Common myeloid progenitor, CD34-positive (primary cell): ENCODE measurements around the gene IFITM2.
"Not testable (repeated sequence)": the region's sequence is repeated elsewhere in the genome, so short reads cannot be mapped to it uniquely, and the experiment has no call there.

Experiments used
- CTCF ChIA-PET: fragments of 350-600 bp; sonication (Branson Sonifier 250); formaldehyde crosslinking; loops from one replicate; lab custom pipeline; 2021; ENCODE audit warnings: antibody characterized with exemption; lab: Charles Lee
- POLR2A ChIA-PET: fragments of 350-600 bp; sonication (Branson Sonifier 250); formaldehyde crosslinking; loops from one replicate; lab custom pipeline; 2021; ENCODE audit warnings: antibody characterized with exemption; lab: Charles Lee
- DNase-seq, 3 donors: peaks; one replicate each; pipeline versions ENCODE4 v3.0.0 to v3.0.0-alpha.2; 2013
- H3K27ac ChIP-seq, 2 experiments: 1 replicate in 1 of 2; 2 replicates in 1 of 2; pipeline ENCODE4 v1.7.0; 2013; ENCODE audit warnings: inconsistent platforms in 2 of 2, low read length in 2 of 2, mild to moderate bottlenecking in 2 of 2, low read depth in 1 of 2, moderate library complexity in 1 of 2; ENCODE audit not compliant: severe bottlenecking in 2 of 2, insufficient read depth in 1 of 2, poor library complexity in 1 of 2
- H3K27me3 ChIP-seq, 5 experiments: replicated peaks in 2 of 5; 1 replicate in 3 of 5; 2 replicates in 2 of 5; pipeline versions ENCODE4 v1.6.1 to v1.7.0; 2013; ENCODE audit warnings: low read length in 4 of 5, mild to moderate bottlenecking in 2 of 5, moderate library complexity in 2 of 5, inconsistent platforms in 1 of 5; ENCODE audit not compliant: insufficient read depth in 5 of 5, control insufficient read depth in 4 of 5
- H3K36me3 ChIP-seq, 4 experiments: 1 replicate in 2 of 4; 2 replicates in 2 of 4; pipeline versions ENCODE4 v1.6.1 to v1.7.0; 2013; ENCODE audit warnings: low read length in 3 of 4, control low read depth in 1 of 4, mild to moderate bottlenecking in 1 of 4; ENCODE audit not compliant: control insufficient read depth in 4 of 4, insufficient read depth in 4 of 4
- H3K4me1 ChIP-seq, 4 experiments: 1 replicate in 3 of 4; 2 replicates in 1 of 4; pipeline versions ENCODE4 v1.6.1 to v1.7.1; 2013; ENCODE audit warnings: low read length in 3 of 4, mild to moderate bottlenecking in 3 of 4, control low read depth in 1 of 4, inconsistent platforms in 1 of 4, moderate library complexity in 1 of 4; ENCODE audit not compliant: control insufficient read depth in 4 of 4, insufficient read depth in 4 of 4; ENCODE audit errors: control extremely low read depth in 1 of 4
- H3K4me3 ChIP-seq, 7 experiments: 1 replicate in 4 of 7; 2 replicates in 3 of 7; pipeline versions ENCODE4 v1.5.1 to v1.7.0; 2013; ENCODE audit warnings: mild to moderate bottlenecking in 7 of 7, low read length in 6 of 7, moderate library complexity in 6 of 7, inconsistent platforms in 2 of 7, low read depth in 2 of 7, control low read depth in 1 of 7; ENCODE audit not compliant: insufficient read depth in 4 of 7, control insufficient read depth in 1 of 7; ENCODE audit errors: extremely low read depth in 1 of 7
- H3K9me3 ChIP-seq, 5 experiments: 1 replicate in 4 of 5; 2 replicates in 1 of 5; pipeline versions ENCODE4 v1.6.1 to v1.7.1; 2013; ENCODE audit warnings: low read length in 4 of 5, mild to moderate bottlenecking in 2 of 5, inconsistent platforms in 1 of 5, low read depth in 1 of 5, moderate library complexity in 1 of 5; ENCODE audit not compliant: control insufficient read depth in 4 of 5, insufficient read depth in 2 of 5; ENCODE audit errors: control extremely low read depth in 1 of 5
- WGBS: methylation state at CpG from one replicate; pipeline ENCODE4 v1.1.5; 2013; ENCODE audit not compliant: insufficient coverage; 5-methylcytosine and 5-hydroxymethylcytosine counted together

Gene IFITM2

GRCh38 chr11:340539-341512 lies 33.2 kb downstream of the IFITM2 start:
- CTCF ChIA-PET = interaction anchor here (1.0 to 2.7 kb wide), 7 partner anchors 8 to 24 kb away, joined by 3 to 16 read pairs (median 4); no protein-coding TSS in a partner anchor
- no peak for DNase-seq

GRCh38 chr11:342328-342727 lies 34.7 kb downstream of the IFITM2 start:
- no peak for DNase-seq
- Histone ChIP-seq H3K27ac (no peak overlapping the region), H3K27me3 (no peaks in the 10 kb centered on the region), H3K4me3 (no peak overlapping the region), H3K36me3 (no peaks in the 10 kb centered on the region), H3K4me1 (peaks cover 0 to 9% (median 2%) of the 10 kb centered on the region in 4 experiments), H3K9me3 (no peaks in the 10 kb centered on the region)
- ChIA-PET CTCF (interaction anchor here (0.6 kb wide), 1 partner anchor 67 kb away, joined by 4 read pairs; no protein-coding TSS in a partner anchor), POLR2A (no interaction called here)
- 67% methylated on average over 3 of the region's 3 CpGs for WGBS

More at GRCh38 chr11:340539-341512, 33.2 kb downstream of the IFITM2 start:
- H3K36me3 ChIP-seq = no peaks in the 10 kb centered on the region
- POLR2A ChIA-PET = interaction anchor here (0.6 kb wide), 1 partner anchor 14 kb away, joined by 3 read pairs; no protein-coding TSS in a partner anchor
- no peaks in the 10 kb centered on the region for H3K9me3 ChIP-seq
- no peak overlapping the region for H3K27ac ChIP-seq
- H3K4me1 ChIP-seq = peaks cover 8 to 23% (median 15%) of the 10 kb centered on the region in 4 experiments
- no peaks in the 10 kb centered on the region for H3K27me3 ChIP-seq
- H3K4me3 ChIP-seq = no peak overlapping the region
- WGBS = 80% methylated on average over 1 of the region's 5 CpGs

GRCh38 chr11:344836-345578 lies 37.4 kb downstream of the IFITM2 start:
- 96% methylated on average over 8 of the region's 11 CpGs for WGBS
- CTCF ChIA-PET = interaction anchor here (1.5 to 2.4 kb wide), 3 partner anchors 9 to 36 kb away, joined by 3 to 6 read pairs (median 3); no protein-coding TSS in a partner anchor
- no peak overlapping the region for H3K27ac ChIP-seq
- POLR2A ChIA-PET = no interaction called here
- H3K27me3 ChIP-seq = no peaks in the 10 kb centered on the region
- peaks cover 0 to 15% (median 2%) of the 10 kb centered on the region in 4 experiments for H3K4me1 ChIP-seq
- DNase-seq = no peak
- H3K9me3 ChIP-seq = no peaks in the 10 kb centered on the region
- H3K4me3 ChIP-seq = no peak overlapping the region
- H3K36me3 ChIP-seq = no peaks in the 10 kb centered on the region

GRCh38 chr11:346529-346928 lies 38.9 kb downstream of the IFITM2 start:
- Histone ChIP-seq H3K27me3 (no peaks in the 10 kb centered on the region), H3K36me3 (no peaks in the 10 kb centered on the region), H3K9me3 (no peaks in the 10 kb centered on the region), H3K27ac (no peak overlapping the region), H3K4me1 (peaks cover 0 to 27% (median 14%) of the 10 kb centered on the region in 4 experiments), H3K4me3 (no peak overlapping the region)
- POLR2A ChIA-PET = no interaction called here
- CTCF ChIA-PET = interaction anchor here (1.0 to 2.4 kb wide), 3 partner anchors 9 to 24 kb away, joined by 3 to 6 read pairs (median 3); no protein-coding TSS in a partner anchor
- no peak for DNase-seq
- whole genome bisulfite sequencing = 100% methylated on average over 3 of the region's 3 CpGs

- 100% methylated on average over 2 of the region's 8 CpGs for WGBS
- H3K27me3 ChIP-seq, H3K9me3 ChIP-seq, POLR2A ChIA-PET, H3K27ac ChIP-seq, H3K36me3 ChIP-seq, DNase-seq, H3K4me3 ChIP-seq: not testable (repeated sequence)
- H3K4me1 ChIP-seq = peaks cover 0 to 47% (median 24%) of the 10 kb centered on the region in 4 experiments
- CTCF ChIA-PET = interaction anchor here (0.7 to 2.7 kb wide), 6 partner anchors 9 to 43 kb away, joined by 3 to 9 read pairs (median 4); no protein-coding TSS in a partner anchor
Measured at GRCh38 chr11:349270-349954, 41.8 kb downstream of the IFITM2 start.

- ChIA-PET POLR2A (interaction anchor here (0.7 kb wide), 2 partner anchors 33 to 83 kb away, joined by 4 to 5 read pairs; no protein-coding TSS in a partner anchor), CTCF (interaction anchor here (1.0 to 1.6 kb wide), 3 partner anchors 17 to 99 kb away, joined by 3 to 4 read pairs (median 3); no protein-coding TSS in a partner anchor)
- 92% methylated on average over 9 of the region's 16 CpGs for WGBS
- DNase-seq, H3K36me3 ChIP-seq, H3K9me3 ChIP-seq, H3K27me3 ChIP-seq, H3K27ac ChIP-seq: not testable (repeated sequence)
- Histone ChIP-seq H3K4me3 (peak overlapping the region in 1 of 7 experiments; percentile 5), H3K4me1 (peaks cover 1 to 53% (median 25%) of the 10 kb centered on the region in 4 experiments)
Measured at GRCh38 chr11:350033-350722, 42.6 kb downstream of the IFITM2 start.
